ENCODE data around the gene IL1RAPL1. TPM values are rescaled to one million over a fixed set of nuclear protein-coding genes. Genes with fewer than 3 reads are reported as not detected.

Gene IL1RAPL1
- total RNA-seq, 2 experiments from 2014 or later, result not detected

DNA sequence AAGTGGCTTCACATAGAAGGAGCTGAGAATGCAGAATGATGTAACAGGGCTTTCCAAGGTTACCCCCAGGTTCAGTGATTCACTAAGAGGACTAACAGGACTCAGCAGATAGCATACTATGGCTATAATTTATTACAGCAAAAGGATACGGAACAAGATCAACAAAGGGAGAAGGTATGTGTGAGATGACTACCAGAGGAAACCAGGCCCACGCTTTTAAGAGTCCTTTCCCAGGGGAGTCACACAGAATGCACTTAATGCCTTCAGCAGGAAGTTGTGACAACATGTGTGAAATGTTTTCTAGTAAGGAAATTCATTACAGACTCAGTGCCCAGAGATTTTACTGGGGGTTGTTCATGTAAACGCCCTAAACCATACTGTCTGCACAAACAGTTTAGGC, 1254.5 kb downstream of the IL1RAPL1 start:
- Histone ChIP-seq H3K27me3 (ENCODE audit: control insufficient read depth in 1 of 2, insufficient read depth in 2 of 2, low read length in 2 of 2) (no peaks in the 10 kb centered on the region), H3K4me1 (ENCODE audit: insufficient read depth, low read length) (no peaks in the 10 kb centered on the region), H3K4me3 (ENCODE audit: low read length) (no peak overlapping the region), H3K27ac (ENCODE audit: low read depth in 1 of 2, low read length in 2 of 2) (no peak overlapping the region), H3K36me3 (ENCODE audit: insufficient read depth, low read length) (no peaks in the 10 kb centered on the region), H3K9me3 (ENCODE audit: control insufficient read depth in 1 of 2, insufficient read depth in 1 of 2, low read length in 2 of 2) (no peaks in the 10 kb centered on the region)
- Mint-ChIP-seq H3K36me3 (ENCODE audit: low read depth) (no peaks in the 10 kb centered on the region), H3K4me1 (ENCODE audit: low read depth) (no peaks in the 10 kb centered on the region), H3K4me3 (no peak overlapping the region), H3K9me3 (no peaks in the 10 kb centered on the region), H3K27ac (no peak overlapping the region), H3K27me3 (no peaks in the 10 kb centered on the region)
- TF ChIP-seq, protein P1, sequence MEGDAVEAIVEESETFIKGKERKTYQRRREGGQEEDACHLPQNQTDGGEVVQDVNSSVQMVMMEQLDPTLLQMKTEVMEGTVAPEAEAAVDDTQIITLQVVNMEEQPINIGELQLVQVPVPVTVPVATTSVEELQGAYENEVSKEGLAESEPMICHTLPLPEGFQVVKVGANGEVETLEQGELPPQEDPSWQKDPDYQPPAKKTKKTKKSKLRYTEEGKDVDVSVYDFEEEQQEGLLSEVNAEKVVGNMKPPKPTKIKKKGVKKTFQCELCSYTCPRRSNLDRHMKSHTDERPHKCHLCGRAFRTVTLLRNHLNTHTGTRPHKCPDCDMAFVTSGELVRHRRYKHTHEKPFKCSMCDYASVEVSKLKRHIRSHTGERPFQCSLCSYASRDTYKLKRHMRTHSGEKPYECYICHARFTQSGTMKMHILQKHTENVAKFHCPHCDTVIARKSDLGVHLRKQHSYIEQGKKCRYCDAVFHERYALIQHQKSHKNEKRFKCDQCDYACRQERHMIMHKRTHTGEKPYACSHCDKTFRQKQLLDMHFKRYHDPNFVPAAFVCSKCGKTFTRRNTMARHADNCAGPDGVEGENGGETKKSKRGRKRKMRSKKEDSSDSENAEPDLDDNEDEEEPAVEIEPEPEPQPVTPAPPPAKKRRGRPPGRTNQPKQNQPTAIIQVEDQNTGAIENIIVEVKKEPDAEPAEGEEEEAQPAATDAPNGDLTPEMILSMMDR (IDR thresholded peaks at IDR 0.05), result no peak
- ChIA-PET POLR2A (no interaction called here), CTCF (no interaction called here)
- no peak for DNase-seq
- intact Hi-C loops (cut with DNase I, micrococcal nuclease), result no loop called here
- no peak for ATAC-seq (ENCODE audit: poor library complexity)

DNA sequence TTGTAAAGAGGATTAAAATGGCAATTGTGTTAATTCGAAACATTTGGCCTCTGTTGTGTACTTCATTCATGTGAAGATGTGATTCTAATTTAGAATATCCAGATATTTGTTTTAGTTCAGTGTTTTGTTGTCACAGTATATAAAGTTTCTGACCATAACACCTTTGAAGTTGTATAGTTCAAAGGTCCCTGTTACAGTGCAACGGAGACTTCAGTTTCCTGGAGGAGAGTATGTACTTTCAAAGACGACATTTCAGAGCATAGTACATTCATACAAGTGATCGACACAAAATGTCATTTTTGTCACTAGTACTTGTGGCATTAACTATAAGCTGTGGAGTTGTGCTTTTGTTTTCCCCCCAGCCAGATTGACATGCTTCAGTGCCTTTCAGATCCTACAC, 1255.3 kb downstream of the IL1RAPL1 start:
- no peak overlapping the region for H3K27ac ChIP-seq (ENCODE audit: low read depth in 1 of 2, low read length in 2 of 2)
- H3K36me3 ChIP-seq (ENCODE audit: insufficient read depth, low read length), result no peaks in the 10 kb centered on the region
- no peaks in the 10 kb centered on the region for H3K4me1 ChIP-seq (ENCODE audit: insufficient read depth, low read length)
- H3K4me1 Mint-ChIP-seq (ENCODE audit: low read depth), result no peaks in the 10 kb centered on the region
- H3K4me3 Mint-ChIP-seq, result no peak overlapping the region
- no peaks in the 10 kb centered on the region for H3K27me3 ChIP-seq (ENCODE audit: control insufficient read depth in 1 of 2, insufficient read depth in 2 of 2, low read length in 2 of 2)
- ChIA-PET POLR2A (no interaction called here), CTCF (no interaction called here)
- TF ChIP-seq, protein P1 (IDR thresholded peaks at IDR 0.05), result no peak
- H3K4me3 ChIP-seq (ENCODE audit: low read length), result no peak overlapping the region
- no peaks in the 10 kb centered on the region for H3K9me3 ChIP-seq (ENCODE audit: control insufficient read depth in 1 of 2, insufficient read depth in 1 of 2, low read length in 2 of 2)
- intact Hi-C loops (cut with DNase I, micrococcal nuclease), result no loop called here
- ATAC-seq (ENCODE audit: poor library complexity) (no peak), DNase-seq (no peak)
- no peaks in the 10 kb centered on the region for H3K36me3 Mint-ChIP-seq (ENCODE audit: low read depth)
- H3K27ac Mint-ChIP-seq, result no peak overlapping the region
- H3K27me3 Mint-ChIP-seq, result no peaks in the 10 kb centered on the region
- H3K9me3 Mint-ChIP-seq, result no peaks in the 10 kb centered on the region

DNA sequence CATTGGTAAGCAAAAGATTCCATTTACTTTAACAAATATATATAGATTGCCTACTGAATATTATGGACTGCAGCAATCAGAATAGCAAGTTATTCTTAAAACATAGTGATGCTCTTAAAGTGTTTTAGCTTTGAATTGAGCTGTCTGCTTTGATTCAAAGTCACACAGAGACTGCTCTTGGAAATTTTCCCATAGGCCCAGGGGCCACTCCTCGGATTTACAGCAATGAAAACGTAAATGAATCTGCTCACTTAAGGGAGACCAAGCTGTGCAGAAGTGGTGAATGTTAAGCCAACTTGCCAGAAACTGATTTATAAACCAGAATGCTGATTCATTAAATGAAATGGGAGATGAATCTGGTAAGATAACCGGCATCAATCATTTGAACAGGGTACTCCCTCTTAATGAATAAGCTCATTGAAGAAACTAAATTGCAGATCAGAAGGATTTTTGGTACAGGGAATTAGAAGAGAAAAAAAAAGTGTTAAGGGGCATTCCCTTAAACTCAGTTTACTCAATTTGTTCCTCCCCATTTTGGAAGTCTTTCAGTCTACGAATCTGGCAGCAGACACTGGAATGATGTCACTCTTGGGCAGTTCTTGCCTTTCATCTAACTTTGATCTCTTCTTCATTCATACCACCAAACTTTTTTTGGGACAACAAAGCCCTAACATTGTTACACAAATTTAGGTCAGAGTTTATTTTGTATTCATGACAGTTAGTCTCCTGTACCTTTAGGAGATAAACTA, 1264.8 kb downstream of the IL1RAPL1 start:
- Histone ChIP-seq H3K4me3 (ENCODE audit: low read length) (no peak overlapping the region), H3K4me1 (ENCODE audit: insufficient read depth, low read length) (no peaks in the 10 kb centered on the region), H3K27ac (ENCODE audit: low read depth in 1 of 2, low read length in 2 of 2) (no peak overlapping the region), H3K9me3 (ENCODE audit: control insufficient read depth in 1 of 2, insufficient read depth in 1 of 2, low read length in 2 of 2) (no peaks in the 10 kb centered on the region), H3K27me3 (ENCODE audit: control insufficient read depth in 1 of 2, insufficient read depth in 2 of 2, low read length in 2 of 2) (no peaks in the 10 kb centered on the region), H3K36me3 (ENCODE audit: insufficient read depth, low read length) (no peaks in the 10 kb centered on the region)
- Mint-ChIP-seq H3K9me3 (no peaks in the 10 kb centered on the region), H3K27me3 (no peaks in the 10 kb centered on the region), H3K36me3 (ENCODE audit: low read depth) (no peaks in the 10 kb centered on the region), H3K27ac (no peak overlapping the region), H3K4me1 (ENCODE audit: low read depth) (no peaks in the 10 kb centered on the region), H3K4me3 (no peak overlapping the region)
- intact Hi-C loops (cut with DNase I, micrococcal nuclease), result no loop called here
- no peak for ATAC-seq (ENCODE audit: poor library complexity)
- CTCF ChIA-PET, result no interaction called here
- TF ChIP-seq, protein P1 (IDR thresholded peaks at IDR 0.05), result no peak
- no peak for DNase-seq
- POLR2A ChIA-PET, result no interaction called here

All from CD4-positive, alpha-beta T cell (primary cell).